ENCODE results near the gene VIL1. TPM values are rescaled to one million over a fixed set of nuclear protein-coding genes. Genes with fewer than 3 reads are reported as not detected.

Gene VIL1
- total and polyA plus RNA-seq, 2 of the 13 experiments (the other 11 are each of a cell fraction or from before 2014, with no cell fraction given): 287 to 301 TPM

- no peak for TF ChIP-seq FOXA3 (CRISPR knock-in tag; IDR thresholded peaks at IDR 0.05)
- no peak for TF ChIP-seq NR2F6 (IDR thresholded peaks at IDR 0.05)
- TF ChIP-seq NR2F6 (CRISPR knock-in tag; IDR thresholded peaks at IDR 0.05): no peak
- TF ChIP-seq SOX13 (IDR thresholded peaks at IDR 0.05): no peak
- no peak for TF ChIP-seq SOX13 (CRISPR knock-in tag; conservative IDR thresholded peaks at IDR 0.05 in 1 of 2, IDR thresholded peaks at IDR 0.05 in 1 of 2)
- TF ChIP-seq, protein P1, sequence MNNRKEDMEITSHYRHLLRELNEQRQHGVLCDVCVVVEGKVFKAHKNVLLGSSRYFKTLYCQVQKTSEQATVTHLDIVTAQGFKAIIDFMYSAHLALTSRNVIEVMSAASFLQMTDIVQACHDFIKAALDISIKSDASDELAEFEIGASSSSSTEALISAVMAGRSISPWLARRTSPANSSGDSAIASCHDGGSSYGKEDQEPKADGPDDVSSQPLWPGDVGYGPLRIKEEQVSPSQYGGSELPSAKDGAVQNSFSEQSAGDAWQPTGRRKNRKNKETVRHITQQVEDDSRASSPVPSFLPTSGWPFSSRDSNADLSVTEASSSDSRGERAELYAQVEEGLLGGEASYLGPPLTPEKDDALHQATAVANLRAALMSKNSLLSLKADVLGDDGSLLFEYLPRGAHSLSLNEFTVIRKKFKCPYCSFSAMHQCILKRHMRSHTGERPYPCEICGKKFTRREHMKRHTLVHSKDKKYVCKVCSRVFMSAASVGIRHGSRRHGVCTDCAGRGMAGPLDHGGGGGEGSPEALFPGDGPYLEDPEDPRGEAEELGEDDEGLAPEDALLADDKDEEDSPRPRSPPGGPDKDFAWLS (CRISPR knock-in tag; IDR thresholded peaks at IDR 0.05; ENCODE audit: borderline replicate concordance): no peak
- no peak for TF ChIP-seq ZBTB7A (CRISPR knock-in tag; IDR thresholded peaks at IDR 0.05)
- TF ChIP-seq ONECUT2 (CRISPR knock-in tag; IDR thresholded peaks at IDR 0.05): no peak
- no peak for TF ChIP-seq ZNF788 (CRISPR knock-in tag; IDR thresholded peaks at IDR 0.05; ENCODE audit: borderline replicate concordance)
- no peak; the same call in 1 of the 2 replicates for TF ChIP-seq WIZ (CRISPR knock-in tag; IDR thresholded peaks at IDR 0.05)
- TF ChIP-seq POGZ (CRISPR knock-in tag; IDR thresholded peaks at IDR 0.05): no peak
- TF ChIP-seq ZBTB38 (CRISPR knock-in tag; IDR thresholded peaks at IDR 0.05): no peak
- no peak for TF ChIP-seq MXI1 (IDR thresholded peaks at IDR 0.05; ENCODE audit: borderline replicate concordance, low read depth, low read length)
- TF ChIP-seq, protein P2, sequence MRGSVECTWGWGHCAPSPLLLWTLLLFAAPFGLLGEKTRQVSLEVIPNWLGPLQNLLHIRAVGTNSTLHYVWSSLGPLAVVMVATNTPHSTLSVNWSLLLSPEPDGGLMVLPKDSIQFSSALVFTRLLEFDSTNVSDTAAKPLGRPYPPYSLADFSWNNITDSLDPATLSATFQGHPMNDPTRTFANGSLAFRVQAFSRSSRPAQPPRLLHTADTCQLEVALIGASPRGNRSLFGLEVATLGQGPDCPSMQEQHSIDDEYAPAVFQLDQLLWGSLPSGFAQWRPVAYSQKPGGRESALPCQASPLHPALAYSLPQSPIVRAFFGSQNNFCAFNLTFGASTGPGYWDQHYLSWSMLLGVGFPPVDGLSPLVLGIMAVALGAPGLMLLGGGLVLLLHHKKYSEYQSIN (CRISPR knock-in tag; IDR thresholded peaks at IDR 0.05; ENCODE audit: borderline replicate concordance): no peak
- no peak for TF ChIP-seq GTF3A (CRISPR knock-in tag; conservative IDR thresholded peaks at IDR 0.05)
- no peak for TF ChIP-seq NCOA1 (CRISPR knock-in tag; IDR thresholded peaks at IDR 0.05)
- no peak for TF ChIP-seq ZNF432 (CRISPR knock-in tag; IDR thresholded peaks at IDR 0.05; ENCODE audit: borderline replicate concordance)
- TF ChIP-seq ZNF720 (CRISPR knock-in tag; IDR thresholded peaks at IDR 0.05): no peak
- TF ChIP-seq IKZF1 (IDR thresholded peaks at IDR 0.05): no peak
- no peak; the same call in 1 of the 2 replicates for TF ChIP-seq SKIL (CRISPR knock-in tag; IDR thresholded peaks at IDR 0.05; ENCODE audit: borderline replicate concordance)
- TF ChIP-seq RARA (CRISPR knock-in tag; IDR thresholded peaks at IDR 0.05): no peak
- TF ChIP-seq ZNF850 (CRISPR knock-in tag; conservative IDR thresholded peaks at IDR 0.05): no peak
- TF ChIP-seq TARDBP (CRISPR knock-in tag; IDR thresholded peaks at IDR 0.05): no peak
- no peak for TF ChIP-seq SOX5 (CRISPR knock-in tag; IDR thresholded peaks at IDR 0.05; ENCODE audit: borderline replicate concordance)
- TF ChIP-seq ZNF441 (CRISPR knock-in tag; IDR thresholded peaks at IDR 0.05; ENCODE audit: borderline replicate concordance): no peak; the same call in 1 of the 2 replicates
- TF ChIP-seq SAFB2 (CRISPR knock-in tag; IDR thresholded peaks at IDR 0.05; ENCODE audit: borderline replicate concordance, low read depth): no peak; the same call in 1 of the 2 replicates
- TF ChIP-seq ZNF607 (CRISPR knock-in tag; IDR thresholded peaks at IDR 0.05; ENCODE audit: borderline replicate concordance): no peak
- no peak for TF ChIP-seq SUZ12 (IDR thresholded peaks at IDR 0.05; ENCODE audit: low read depth, low read length)
- TF ChIP-seq ZNF784 (CRISPR knock-in tag; IDR thresholded peaks at IDR 0.05; ENCODE audit: borderline replicate concordance): 0 out of 2 replicates have a peak, but pooled peaks have one; percentile 50
Measured at GRCh38 chr2:218397463-218397819, 21.5 kb upstream of the VIL1 start (continued).

Measured in HepG2 (cell line).